GM19238 (cell line): ENCODE results near the gene TRIM8.
A peak's percentile ranks its signal among the peaks of the same experiment; 100 is the strongest.
"Not testable (repeated sequence)": the region's sequence is repeated elsewhere in the genome, so short reads cannot be mapped to it uniquely, and the experiment has no call there.

Experiments
- DNase-seq: peaks from one replicate; pipeline ENCODE4 v3.0.0; 2011; ENCODE audit warnings: low spot score; ENCODE audit not compliant: insufficient read length

TRIM8 gene

DNA sequence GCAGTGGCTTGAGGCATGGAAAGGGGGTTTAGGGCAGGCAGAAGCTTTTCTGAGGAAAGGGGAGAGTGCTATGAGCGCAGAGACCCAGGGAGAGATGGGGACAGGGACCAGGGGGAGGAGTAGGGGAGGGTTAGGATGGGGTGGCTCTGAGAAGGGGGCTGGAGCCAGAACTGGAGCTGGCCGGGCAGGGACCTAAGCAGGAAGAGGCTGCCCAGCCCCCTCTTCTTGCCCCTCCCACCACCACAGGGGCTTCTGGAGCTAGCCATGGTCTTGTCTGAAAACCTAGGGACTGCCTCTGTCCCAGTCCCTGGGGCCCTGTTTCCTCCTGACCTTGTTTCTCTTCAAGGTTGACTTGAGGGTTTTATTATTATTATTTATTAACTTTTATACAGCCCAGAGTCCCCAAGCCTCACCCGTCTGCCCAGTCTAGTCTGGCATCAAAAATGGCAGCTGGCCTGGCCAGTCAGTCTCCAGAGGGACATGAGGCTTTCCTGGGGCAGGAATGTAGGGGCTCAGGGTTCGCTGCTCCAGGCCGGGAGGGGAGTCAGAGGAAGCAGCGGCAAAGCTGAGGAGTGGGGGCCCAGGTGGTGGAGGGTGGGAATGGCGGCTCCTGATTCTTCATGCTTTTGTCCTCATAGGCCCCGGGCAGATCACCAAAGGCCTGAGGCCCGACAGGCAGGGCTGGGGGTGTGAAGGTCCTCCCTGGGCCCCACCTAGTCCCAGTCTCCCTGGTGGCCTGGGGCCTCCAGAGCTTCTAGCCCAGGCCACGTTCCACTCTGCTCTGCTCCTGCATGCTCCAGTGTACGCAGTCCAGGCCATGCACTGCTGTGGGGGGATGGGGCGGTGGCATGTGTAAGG lies 5.7 kb downstream of the TRIM8 start:
- no peak for DNase-seq

DNA sequence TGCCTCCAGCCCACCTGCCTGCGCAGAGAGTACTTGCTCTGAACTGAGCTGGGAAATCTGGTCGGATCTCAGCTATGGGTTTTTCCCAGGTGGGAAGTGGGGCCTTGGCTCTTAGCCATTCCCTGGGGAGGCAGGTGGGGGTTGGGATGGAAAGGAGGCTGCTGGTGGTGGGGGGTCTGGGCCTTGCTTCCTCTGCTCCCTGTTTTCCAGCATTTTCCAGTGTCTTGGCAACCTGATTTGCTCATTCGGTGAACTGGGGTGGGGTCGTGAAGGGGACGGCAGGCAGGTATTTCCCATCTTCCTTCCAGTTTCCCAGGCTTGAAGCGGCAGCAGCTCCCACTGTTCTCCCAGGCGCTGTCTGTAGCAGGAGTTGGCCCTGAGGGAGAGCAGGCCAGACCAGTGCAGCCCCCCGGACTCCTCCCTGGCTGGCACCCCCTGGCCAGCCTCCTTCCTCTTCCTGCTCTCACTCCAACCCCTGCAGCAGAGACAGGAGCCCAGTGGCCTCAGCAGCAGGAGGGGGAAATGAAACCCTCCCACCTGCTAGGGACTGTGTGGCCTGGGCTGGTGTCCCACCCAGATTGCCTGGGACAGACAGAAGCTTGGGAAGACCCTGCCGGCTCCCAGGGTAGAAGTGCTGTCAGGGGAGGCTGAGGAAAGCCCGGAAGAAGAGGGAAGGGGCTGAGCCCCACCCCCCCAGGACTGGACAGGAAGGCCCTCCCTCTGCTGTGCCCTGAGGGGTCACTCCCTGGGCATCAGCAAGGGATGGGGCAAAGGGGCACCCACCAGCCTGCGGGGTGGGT lies 6.6 kb downstream of the TRIM8 start:
- DNase-seq: no peak

DNA sequence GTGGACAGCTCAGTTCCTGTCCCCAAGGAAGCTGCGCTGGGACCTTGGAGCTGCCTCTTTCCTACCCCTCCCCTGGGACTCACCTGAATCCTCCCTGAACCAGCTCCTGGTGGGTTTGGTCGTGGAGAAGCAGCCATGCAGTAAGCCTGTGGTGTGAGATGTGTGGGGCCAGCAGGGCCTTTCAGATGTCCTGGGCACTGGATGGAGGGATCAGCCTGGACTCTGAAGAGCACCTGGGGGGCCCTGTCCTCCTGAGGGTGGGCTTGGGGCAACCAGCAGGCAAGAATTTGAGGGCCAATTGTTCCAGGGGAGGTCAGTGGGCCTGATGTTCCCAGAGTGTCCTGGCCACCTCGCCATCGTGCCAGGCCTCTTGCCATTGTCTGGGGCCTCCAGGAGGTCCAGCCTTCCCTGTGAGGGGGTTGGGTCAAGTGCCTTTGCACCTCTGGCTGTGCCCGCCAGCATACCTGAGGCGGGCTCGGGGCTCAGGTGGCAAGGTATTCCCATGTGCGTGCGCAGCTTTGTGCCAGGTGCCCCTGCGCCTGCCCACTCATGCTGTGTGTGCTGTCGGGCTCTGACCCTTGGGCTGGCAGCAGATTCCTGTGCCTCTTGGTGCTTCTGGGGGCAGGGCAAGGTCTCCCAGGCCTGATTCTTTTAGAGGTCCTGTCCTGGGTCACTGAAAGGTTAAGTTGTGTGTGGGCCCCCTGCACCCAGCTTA lies 7.3 kb downstream of the TRIM8 start:
- no peak for DNase-seq

DNA sequence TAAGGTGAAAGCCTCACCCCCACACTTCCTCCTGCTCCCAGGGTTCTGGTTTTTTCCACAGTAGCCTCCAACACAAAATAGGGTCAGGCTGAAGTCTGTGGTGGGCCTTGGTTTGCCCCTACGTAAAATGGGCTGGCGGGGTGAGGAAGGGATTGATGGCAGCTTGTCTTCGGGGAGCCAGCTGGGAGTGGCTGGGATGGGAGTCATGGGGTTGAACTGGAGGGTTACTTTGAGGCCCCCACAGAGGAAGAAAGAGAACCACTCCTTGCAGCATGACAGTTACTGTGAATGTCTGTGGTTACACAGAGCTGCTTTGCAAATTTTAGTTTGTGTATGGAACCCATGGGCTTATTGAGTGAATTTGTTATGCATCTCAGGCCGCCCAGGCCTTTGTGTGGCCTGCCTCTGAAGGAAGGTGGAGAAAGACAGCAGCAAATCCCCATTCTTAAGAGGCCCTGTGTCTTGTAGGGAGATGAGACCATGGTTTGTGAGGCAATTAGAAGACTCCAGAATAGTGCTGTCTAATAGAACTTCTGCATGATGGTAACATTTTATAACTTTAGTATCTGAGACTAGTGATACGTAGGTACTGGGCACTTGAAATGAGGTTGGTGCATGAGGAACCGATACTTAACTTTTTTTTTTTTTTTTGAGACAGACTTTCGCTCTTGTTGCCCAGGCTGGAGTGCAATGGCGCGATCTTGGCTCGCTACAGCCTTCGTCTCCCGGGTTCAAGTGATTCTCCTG lies 8.1 kb downstream of the TRIM8 start:
- peak; percentile 52 for DNase-seq

DNA sequence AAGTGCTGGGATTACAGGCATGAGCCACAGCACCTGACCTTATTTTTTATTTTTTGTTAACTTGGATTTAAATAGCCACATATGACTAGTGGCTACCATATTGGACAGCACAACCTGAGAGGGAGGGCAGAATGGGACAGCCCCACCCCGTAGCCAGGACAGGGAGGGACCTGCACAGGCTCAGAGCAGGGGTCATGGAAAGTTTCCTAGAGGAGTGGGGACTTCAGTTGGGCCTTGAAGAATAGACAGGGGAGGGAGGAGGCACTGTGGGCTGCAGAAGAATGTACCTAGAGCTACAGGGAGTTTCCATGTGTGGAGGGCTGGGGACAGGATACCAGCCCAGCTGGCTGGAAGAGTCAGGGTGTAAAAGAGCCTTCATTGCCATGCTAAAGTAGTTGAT lies 8.8 kb downstream of the TRIM8 start:
- DNase-seq: no peak

DNA sequence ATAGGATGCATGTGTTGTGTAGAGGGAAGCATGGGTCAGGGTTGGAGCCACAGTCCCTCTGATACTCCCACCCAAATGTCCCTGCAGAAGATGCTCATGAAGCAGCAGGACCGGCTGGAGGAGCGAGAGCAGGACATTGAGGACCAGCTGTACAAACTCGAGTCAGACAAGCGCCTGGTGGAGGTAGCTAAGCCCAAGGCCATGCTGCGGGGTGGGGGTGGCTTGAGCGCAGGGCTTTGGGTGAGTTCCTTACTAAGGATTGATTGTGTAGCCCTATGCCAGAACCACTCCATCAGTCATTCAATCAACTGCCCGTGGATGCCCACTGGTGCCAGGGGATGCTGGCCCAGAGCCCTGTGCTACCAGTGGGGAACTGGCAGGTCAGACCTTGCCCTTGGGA lies 10.3 kb downstream of the TRIM8 start:
- no peak for DNase-seq

DNA sequence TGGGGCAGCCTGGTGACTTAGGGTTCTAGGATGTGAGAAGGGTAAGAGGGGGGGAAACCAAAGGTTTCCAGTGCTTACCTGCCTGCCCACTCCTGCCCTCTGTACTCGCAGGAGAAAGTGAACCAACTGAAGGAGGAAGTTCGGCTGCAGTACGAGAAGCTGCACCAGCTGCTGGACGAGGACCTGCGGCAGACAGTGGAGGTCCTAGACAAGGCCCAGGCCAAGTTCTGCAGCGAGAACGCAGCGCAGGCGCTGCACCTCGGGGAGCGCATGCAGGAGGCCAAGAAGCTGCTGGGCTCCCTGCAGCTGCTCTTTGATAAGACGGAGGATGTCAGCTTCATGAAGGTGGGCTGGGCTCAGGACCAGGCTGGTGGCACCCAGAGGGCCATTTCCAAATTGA lies 10.7 kb downstream of the TRIM8 start:
- no peak for DNase-seq

DNA sequence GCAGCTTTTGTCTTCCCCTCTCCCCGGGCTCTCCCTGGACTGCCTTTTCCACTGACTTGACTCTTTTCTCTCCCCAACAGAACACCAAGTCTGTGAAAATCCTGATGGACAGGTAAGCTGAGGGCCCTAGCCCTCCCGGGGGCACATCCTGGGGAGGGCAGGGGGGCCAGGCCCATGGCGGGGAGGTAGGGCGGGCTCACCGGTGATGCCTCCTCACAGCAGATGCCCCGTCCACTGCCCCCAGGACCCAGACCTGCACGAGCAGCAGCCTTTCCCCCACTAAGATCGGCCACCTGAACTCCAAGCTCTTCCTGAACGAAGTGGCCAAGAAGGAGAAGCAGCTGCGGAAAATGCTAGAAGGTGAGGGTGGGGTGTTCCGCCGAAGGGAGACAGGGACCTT lies 11.7 kb downstream of the TRIM8 start:
- DNase-seq: no peak

DNA sequence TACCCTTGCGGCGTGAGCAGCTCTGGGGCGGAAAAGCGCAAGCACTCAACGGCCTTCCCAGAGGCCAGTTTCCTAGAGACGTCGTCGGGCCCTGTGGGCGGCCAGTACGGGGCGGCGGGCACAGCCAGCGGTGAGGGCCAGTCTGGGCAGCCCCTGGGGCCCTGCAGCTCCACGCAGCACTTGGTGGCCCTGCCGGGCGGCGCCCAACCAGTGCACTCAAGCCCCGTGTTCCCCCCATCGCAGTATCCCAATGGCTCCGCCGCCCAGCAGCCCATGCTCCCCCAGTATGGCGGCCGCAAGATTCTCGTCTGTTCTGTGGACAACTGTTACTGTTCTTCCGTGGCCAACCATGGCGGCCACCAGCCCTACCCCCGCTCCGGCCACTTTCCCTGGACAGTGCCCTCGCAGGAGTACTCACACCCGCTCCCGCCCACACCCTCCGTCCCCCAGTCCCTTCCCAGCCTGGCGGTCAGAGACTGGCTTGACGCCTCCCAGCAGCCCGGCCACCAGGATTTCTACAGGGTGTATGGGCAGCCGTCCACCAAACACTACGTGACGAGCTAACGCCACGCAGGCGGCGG lies 12.6 kb downstream of the TRIM8 start:
- no peak for DNase-seq

DNA sequence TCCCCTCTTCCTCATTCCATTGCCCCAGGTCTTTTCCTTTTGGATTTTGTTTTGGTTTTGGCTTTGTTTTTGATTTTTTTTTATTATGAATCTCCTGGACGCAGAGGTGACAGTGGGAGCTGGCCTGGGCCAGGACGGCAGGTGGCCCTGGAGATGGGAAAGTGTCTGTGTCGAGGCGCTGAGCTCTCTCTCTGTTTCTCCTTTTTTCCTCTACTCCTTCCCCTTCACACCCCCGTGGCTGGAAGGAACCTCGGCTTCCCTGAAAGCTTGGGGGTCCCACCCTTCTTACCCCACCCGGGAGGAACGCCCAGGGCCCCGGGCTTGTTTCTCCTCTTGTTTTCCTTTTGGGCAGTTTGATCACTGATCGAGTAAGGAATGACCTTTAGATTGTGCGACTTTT lies 13.2 kb downstream of the TRIM8 start:
- DNase-seq: no peak

DNA sequence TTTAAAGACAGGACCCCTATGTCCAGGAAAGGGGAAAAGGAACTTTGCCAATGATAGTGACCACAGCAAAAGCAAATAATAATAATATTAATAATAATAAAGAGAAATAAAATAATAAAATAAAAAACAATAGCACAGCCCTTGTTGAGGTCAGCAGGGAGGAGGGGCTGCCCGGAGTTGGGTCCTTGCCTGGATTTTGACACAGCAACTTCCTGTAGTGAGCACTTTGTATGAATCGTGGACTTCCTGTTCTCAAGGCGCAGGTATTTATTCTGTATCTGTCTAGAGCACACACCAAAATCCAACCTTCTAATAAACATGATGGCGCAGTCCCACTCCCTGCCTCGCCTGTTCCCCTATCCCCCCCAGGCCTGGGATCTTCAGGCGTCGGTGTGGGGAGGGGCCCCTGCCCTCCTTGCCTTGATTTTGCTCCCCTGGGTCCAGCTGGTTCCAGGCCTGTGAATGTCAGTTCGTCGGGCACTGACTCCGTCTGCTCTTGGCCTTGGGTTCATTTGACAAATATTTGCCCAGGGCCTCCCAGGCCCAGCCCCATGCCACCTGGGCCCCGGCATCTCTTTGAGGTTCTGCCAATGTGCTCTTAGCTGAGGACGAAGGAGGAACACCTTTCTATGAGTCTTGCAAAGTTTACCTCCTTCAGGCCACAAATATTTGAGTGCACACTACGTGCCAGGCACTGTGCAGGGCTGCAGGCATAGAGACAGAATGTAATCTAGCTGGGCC lies 13.9 kb downstream of the TRIM8 start:
- DNase-seq: no peak

DNA sequence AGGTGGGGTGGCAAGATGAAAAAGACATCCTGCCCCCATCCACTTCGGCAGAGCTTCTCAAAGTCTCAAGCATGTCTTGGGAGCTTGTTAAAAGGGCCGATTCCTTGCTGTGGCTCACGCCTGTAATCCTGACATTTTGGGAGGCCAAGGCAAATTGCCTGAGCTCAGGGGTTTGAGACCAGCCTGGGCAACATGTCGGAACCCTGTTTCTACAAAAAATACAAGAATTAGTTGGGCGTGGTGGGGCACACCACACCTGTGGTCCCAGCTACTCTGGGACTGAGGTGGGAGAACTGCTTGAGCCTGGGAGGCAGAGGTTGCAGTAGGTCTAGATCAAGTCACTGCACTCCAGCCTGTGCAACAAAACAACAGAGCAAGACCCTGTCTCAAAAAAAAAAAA lies 14.5 kb downstream of the TRIM8 start:
- no peak for DNase-seq

DNA sequence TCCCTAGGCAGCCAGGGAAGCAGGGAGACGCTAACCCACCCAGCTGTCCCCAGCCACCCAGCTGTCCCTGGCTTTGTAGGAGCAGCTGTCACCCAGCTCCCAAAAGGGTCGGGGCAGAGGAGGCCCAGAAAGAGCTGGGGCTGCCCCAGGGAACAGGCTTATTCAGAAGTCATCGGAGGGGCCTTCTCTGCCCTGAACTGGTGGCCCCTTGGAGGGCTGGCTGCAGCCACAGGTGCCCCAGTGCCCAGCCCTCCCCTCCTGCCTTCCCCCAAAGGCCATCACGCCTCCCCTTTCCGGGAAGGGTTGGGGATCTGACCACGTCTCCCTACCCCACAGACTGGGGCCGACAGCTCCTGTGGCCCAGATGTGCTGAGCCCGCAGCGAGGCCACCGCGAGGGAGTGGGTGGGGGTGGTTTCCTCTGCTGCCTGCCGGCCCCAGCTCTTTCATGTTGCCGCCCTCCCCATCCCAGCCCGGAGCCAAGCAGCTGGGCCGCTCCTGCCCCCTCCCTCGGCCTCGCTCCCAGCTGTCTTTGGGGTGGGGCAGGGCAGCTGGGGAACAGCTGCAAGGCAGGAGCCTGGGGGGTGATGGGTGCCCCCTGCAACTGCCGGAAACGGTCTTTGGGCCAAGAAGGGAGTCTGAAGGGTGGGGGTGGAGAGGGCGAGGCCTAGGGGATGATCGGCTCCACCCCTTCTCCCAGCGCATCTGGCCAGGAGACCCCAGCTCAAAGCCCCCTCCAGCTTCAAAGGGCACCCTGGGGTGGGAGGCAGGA lies 16.8 kb downstream of the TRIM8 start:
- peak; percentile 90 for DNase-seq

DNA sequence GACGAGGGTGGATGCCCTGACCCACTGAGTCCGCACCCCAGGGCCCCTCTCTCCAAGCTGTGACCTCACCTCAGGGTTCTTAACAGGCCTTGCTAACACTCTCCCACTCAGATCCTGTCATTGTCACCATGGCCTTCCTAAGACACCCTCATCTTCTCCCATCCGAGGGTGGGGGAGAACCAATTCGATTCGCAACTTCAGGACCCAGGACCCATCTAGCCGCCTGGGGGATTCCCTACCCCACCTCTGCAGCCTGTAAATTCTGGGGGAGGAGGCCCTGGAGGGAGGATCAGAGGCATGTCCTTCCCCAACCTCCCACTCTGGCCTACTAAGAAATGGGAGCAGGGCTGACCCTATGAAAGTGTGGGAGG lies 17.4 kb downstream of the TRIM8 start:
- no peak for DNase-seq

DNA sequence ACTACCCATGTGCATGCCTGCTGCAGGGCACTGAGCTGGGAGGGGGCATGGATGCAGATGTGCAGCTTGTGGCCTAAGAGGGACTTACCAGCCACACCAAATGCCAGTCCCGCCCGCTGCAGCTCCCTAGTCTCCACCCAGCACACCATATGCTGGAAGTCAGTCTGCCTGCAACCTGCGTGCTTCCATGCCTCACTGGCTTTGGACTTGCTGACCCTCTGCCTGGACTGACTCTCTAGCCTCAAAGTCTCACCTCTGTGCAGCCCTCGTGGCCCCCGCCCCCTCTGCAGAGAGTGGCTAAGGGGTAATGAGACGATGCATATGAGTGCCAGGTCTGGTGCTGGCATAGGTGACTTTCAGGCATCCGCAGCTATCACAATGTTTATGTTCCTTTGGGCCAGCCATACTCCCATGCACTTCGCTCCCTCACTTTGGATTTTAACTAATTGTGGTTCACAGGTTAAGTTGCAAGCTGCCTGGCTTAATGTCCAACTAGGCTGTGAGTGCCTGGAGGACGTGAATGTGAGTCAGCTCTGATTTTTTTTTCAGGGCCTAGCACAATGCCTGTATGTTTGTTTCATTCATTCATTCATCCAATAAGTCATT lies 21.7 kb downstream of the TRIM8 start:
- DNase-seq: no peak

DNA sequence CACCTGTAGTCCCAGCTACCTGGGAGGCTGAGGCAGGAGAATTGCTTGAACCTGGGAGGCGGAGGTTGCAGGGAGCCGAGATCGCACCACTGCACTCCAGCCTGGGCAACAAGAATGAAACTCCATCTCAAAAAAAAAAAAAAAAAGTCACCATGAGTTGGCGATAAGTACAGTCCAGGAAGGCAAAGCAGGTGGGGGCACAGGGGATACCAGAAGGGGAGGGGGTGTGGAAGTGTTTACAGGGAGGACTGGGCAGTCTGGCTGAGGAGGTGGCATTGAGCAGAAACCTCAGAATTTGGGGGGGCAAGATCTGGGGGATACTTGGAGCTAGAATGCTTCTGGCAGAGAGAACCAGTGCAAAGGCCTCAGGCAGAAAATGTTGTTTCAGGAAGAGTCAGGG lies 23.1 kb downstream of the TRIM8 start:
- DNase-seq: not testable (repeated sequence)

DNA sequence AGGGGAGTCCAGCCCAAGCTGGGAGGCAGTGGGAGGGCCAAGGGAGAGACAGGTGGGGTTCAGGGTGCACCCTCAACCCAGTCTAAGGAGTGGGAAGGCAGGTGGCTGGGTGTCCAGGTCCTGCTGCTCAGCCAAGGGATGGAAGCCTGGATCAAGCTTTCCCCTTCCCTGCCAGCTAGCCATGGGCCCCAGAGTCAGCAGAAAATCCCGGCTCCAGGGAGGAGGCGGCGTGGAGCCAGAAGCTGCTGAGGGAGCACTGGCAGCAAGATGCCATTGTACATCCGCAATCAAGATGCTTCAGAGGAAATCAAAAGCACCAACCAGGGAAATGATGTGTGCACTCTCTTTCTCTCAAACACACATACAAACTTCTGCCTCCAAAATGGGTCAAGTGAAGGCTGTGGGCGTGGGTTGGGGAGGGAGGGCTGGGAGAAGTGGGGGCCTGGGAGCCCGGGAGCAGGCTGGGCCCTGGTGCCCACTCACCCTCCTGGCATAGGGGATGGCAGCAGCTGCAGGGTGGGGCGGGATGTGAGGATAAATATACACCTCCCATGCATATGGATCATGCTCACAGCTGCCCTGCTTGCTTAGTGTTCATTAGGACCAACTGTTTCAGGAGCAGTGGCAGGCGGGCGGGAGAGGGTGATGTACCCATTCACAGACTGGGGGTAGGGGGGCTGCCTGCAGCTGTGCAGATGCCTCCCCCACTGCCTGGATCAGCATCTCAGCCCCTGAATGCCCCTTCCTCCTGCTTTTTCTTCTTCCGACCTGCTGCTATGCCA lies 24.2 kb downstream of the TRIM8 start:
- no peak for DNase-seq
